Endothelial cell of umbilical vein (primary cell): ENCODE results near the gene NEMF. TPM values are rescaled to one million over a fixed set of nuclear protein-coding genes. Genes with fewer than 3 reads are reported as not detected.

Experiments used
- BruUV-seq: library from RNA; stranded (reverse); fragments of 400-500 nt; replicated peaks from 2 replicates; lab custom pipeline; 2021; lab: Mats Ljungman, UMichigan
- CTCF ChIA-PET: fragments of 300-600, 350-600 bp; sonication (Branson Sonifier 250); formaldehyde crosslinking; loops from one replicate; lab custom pipeline; 2021; ENCODE audit warnings: antibody characterized with exemption, inconsistent platforms; lab: Charles Lee
- POLR2A ChIA-PET: fragments of 300-600, 350-600 bp; sonication (Branson Sonifier 250); formaldehyde crosslinking; loops from one replicate; lab custom pipeline; 2021; ENCODE audit warnings: antibody characterized with exemption, inconsistent platforms; lab: Charles Lee
- DNase-seq: peaks from one replicate; pipeline ENCODE4 v3.0.0-alpha.2; 2011; ENCODE audit warnings: low read depth, low spot score
- FAIRE-seq: peaks from 2 replicates; lab custom pipeline; 2011; peaks lifted over from hg19 to GRCh38; lab: Jason Lieb, UNC
- H2AFZ ChIP-seq: 2 replicates; pipeline ENCODE4 v1.6.0; 2012; ENCODE audit warnings: low read depth, low read length, control low read depth, inconsistent platforms
- H3K27ac ChIP-seq: 2 replicates; pipeline ENCODE4 v1.5.1; 2011; ENCODE audit warnings: low read depth, mild to moderate bottlenecking, control low read depth, low read length, moderate library complexity; ENCODE audit not compliant: insufficient read depth
- H3K27me3 ChIP-seq, 2 experiments: 2 replicates each; pipeline versions ENCODE4 v1.6.0 to v1.6.1; 2011; ENCODE audit warnings: low read length in 2 of 2, mixed read lengths in 1 of 2; ENCODE audit not compliant: control insufficient read depth in 2 of 2, insufficient read depth in 2 of 2
- H3K36me3 ChIP-seq, 2 experiments: 2 replicates in 1 of 2; 3 replicates in 1 of 2; pipeline ENCODE4 v1.5.1; 2011; ENCODE audit warnings: low read length in 2 of 2, mild to moderate bottlenecking in 1 of 2, moderate library complexity in 1 of 2; ENCODE audit not compliant: control insufficient read depth in 2 of 2, insufficient read depth in 2 of 2; ENCODE audit errors: extremely low read depth in 1 of 2
- H3K4me1 ChIP-seq: 3 replicates; pipeline ENCODE4 v1.5.1; 2011; ENCODE audit warnings: mild to moderate bottlenecking, low read length; ENCODE audit not compliant: control insufficient read depth, insufficient read depth; ENCODE audit errors: extremely low read depth
- H3K4me2 ChIP-seq: 2 replicates; pipeline ENCODE4 v1.6.1; 2011; ENCODE audit warnings: low read length, control low read depth, mixed read lengths; ENCODE audit not compliant: insufficient read depth
- H3K4me3 ChIP-seq, 3 experiments: fragments of 200-600 bp in 1 of 3; sonication (generic), shearing (Covaris generic) in 1 of 3; replicated peaks in 1 of 3; 2 replicates each; pipeline ENCODE4 v1.5.1; 2011 to 2016; ENCODE audit warnings: control low read depth in 3 of 3, low read length in 3 of 3, mild to moderate bottlenecking in 2 of 3, inconsistent platforms in 1 of 3, low read depth in 1 of 3, moderate library complexity in 1 of 3; ENCODE audit not compliant: insufficient read depth in 1 of 3
- H3K79me2 ChIP-seq: 2 replicates; pipeline ENCODE4 v1.6.0; 2012; ENCODE audit warnings: low read length, inconsistent platforms; ENCODE audit not compliant: control insufficient read depth, insufficient read depth
- H3K9ac ChIP-seq: replicated peaks from 2 replicates; pipeline ENCODE3; 2011; ENCODE audit warnings: low read length, control low read depth; ENCODE audit not compliant: insufficient read depth; ENCODE audit errors: extremely low read depth
- H3K9me1 ChIP-seq: replicated peaks from 3 replicates; pipeline ENCODE4 v1.6.0; 2011; ENCODE audit warnings: mild to moderate bottlenecking, low read length; ENCODE audit not compliant: control insufficient read depth, insufficient read depth; ENCODE audit errors: extremely low read depth
- H3K9me3 ChIP-seq: replicated peaks from 2 replicates; pipeline ENCODE4 v1.5.1; 2012; ENCODE audit warnings: low read length, inconsistent platforms; ENCODE audit not compliant: control insufficient read depth, insufficient read depth
- H4K20me1 ChIP-seq: replicated peaks from 2 replicates; pipeline ENCODE3; 2011; ENCODE audit warnings: mild to moderate bottlenecking, low read length; ENCODE audit not compliant: control insufficient read depth, insufficient read depth; ENCODE audit errors: extremely low read depth
- GATA2 ChIP-seq: IDR thresholded peaks from 2 replicates; pipeline ENCODE4 v1.7.0; 2011; ENCODE audit warnings: low read depth, mild to moderate bottlenecking, moderate library complexity, mixed read lengths, low read length; ENCODE audit not compliant: insufficient read length, insufficient read depth
- MAX ChIP-seq: IDR thresholded peaks from 2 replicates; pipeline ENCODE4 v1.6.1; 2011; ENCODE audit not compliant: insufficient read depth, insufficient read length
- MYC ChIP-seq: IDR thresholded peaks from one replicate; pipeline ENCODE4 v1.6.1; 2011; ENCODE audit warnings: mild to moderate bottlenecking, low read depth, low read length
- POLR2AphosphoS5 ChIP-seq: IDR thresholded peaks from 2 replicates; pipeline ENCODE4 v1.6.1; 2012; ENCODE audit warnings: low read depth, mild to moderate bottlenecking, control low read depth, low read length, moderate library complexity; ENCODE audit not compliant: insufficient read depth
- dilution Hi-C: fragments of 300-500 bp; cut with MboI; formaldehyde crosslinking; loops from one replicate; pipeline ENCODE4 v1.15.0; 2019; ENCODE audit warnings: low sequenced_read_pairs; ENCODE audit not compliant: extremely low pct_ligation_motif_present
- intact Hi-C: fragments of 100-400 bp; cut with micrococcal nuclease; formaldehyde crosslinking; loops from one replicate; pipeline ENCODE4 v1.10.0; 2022
- polyA plus RNA-seq, 4 experiments: library from polyadenylated mRNA; depleted of rRNA in 3 of 4; stranded (reverse) in 3 of 4; unstranded in 1 of 4; fragments of >200 nt; gene quantifications; 2 replicates each; pipeline versions ENCODE4 v1.2.1 to v1.2.3, GENCODE V29; 2011 to 2012; ENCODE audit warnings: missing spikeins in 1 of 4
- total RNA-seq: library from RNA; stranded (reverse); gene quantifications from 2 replicates; pipeline ENCODE4 v1.2.3, GENCODE V29; 2021
- TF ChIP-seq, protein P1 (sequence below), 2 donors: IDR thresholded peaks; 1 replicate in 1 of 2; 2 replicates in 1 of 2; pipeline ENCODE4 v1.5.1; 2011; ENCODE audit warnings: low read length in 2 of 2, mild to moderate bottlenecking in 2 of 2, moderate library complexity in 2 of 2, control low read depth in 1 of 2, inconsistent platforms in 1 of 2, low read depth in 1 of 2; ENCODE audit not compliant: insufficient read depth in 1 of 2; ENCODE audit errors: extremely low read depth in 1 of 2

The NEMF gene
- total and polyA plus RNA-seq, 2 donors (not counting 3 experiments of a cell fraction or from before 2014, with no cell fraction given), result 12.2 to 71.4 TPM

DNA sequence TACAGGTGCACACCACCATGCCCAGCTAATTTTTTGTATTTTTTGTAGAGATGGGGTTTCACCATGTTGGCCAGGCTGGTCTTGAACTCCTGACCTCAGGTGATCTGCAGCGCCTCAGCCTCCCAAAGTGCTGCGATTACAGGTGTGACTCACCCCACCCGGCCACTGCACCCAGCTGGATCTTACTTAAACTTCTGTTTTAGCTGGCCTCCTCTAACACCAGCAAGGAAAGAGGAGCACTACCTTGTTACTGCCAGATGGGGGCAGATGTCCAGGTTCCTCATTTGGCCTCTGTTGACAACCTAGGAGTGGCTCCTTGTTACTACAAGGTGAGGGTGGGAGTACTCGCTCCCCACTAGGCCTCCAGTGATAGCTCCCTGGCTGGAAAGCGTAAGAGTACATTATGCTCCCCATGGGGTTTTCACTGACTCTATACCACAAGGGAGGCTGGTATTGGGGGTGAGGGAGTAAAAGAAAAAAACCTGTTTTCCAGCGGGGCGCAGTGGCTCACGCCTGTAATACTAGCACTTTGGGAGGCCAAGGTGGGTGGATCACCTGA, 27.1 kb upstream of the NEMF start:
- DNase-seq (peak; percentile 66), FAIRE-seq (peak; percentile 88)
- Histone ChIP-seq H3K9ac (no peak overlapping the region), H3K79me2 (no peaks in the 10 kb centered on the region), H3K36me3 (no peaks in the 10 kb centered on the region), H3K9me1 (no peaks in the 10 kb centered on the region), H3K4me2 (no peak overlapping the region), H3K27ac (no peak overlapping the region), H2AFZ (no peak overlapping the region), H3K4me1 (no peaks in the 10 kb centered on the region), H3K4me3 (no peak overlapping the region), H4K20me1 (no peaks in the 10 kb centered on the region), H3K27me3 (no peaks in the 10 kb centered on the region), H3K9me3 (no peaks in the 10 kb centered on the region)
- intact Hi-C loops (loop anchor here (1.0 kb wide), 2 partner anchors 182 to 226 kb away; no protein-coding TSS in a partner anchor), dilution Hi-C loops (no loop called here)
- CTCF ChIA-PET, result interaction anchor here (0.6 to 2.0 kb wide), 29 partner anchors 9 to 438 kb away, joined by 3 to 36 read pairs (median 5); partner anchors contain the start of genes NEMF and VCPKMT
- POLR2A ChIA-PET, result interaction anchor here (0.6 kb wide), 1 partner anchor 12 kb away, joined by 6 read pairs; no protein-coding TSS in a partner anchor
- BruUV-seq, result no TSS peak
- TF ChIP-seq, protein P1, sequence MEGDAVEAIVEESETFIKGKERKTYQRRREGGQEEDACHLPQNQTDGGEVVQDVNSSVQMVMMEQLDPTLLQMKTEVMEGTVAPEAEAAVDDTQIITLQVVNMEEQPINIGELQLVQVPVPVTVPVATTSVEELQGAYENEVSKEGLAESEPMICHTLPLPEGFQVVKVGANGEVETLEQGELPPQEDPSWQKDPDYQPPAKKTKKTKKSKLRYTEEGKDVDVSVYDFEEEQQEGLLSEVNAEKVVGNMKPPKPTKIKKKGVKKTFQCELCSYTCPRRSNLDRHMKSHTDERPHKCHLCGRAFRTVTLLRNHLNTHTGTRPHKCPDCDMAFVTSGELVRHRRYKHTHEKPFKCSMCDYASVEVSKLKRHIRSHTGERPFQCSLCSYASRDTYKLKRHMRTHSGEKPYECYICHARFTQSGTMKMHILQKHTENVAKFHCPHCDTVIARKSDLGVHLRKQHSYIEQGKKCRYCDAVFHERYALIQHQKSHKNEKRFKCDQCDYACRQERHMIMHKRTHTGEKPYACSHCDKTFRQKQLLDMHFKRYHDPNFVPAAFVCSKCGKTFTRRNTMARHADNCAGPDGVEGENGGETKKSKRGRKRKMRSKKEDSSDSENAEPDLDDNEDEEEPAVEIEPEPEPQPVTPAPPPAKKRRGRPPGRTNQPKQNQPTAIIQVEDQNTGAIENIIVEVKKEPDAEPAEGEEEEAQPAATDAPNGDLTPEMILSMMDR (IDR thresholded peaks at IDR 0.05; ENCODE audit: extremely low read depth in 1 of 2, insufficient read depth in 1 of 2, low read depth in 1 of 2, low read length in 2 of 2), result peak; percentile 72 to 73
- no peak for TF ChIP-seq MYC

DNA sequence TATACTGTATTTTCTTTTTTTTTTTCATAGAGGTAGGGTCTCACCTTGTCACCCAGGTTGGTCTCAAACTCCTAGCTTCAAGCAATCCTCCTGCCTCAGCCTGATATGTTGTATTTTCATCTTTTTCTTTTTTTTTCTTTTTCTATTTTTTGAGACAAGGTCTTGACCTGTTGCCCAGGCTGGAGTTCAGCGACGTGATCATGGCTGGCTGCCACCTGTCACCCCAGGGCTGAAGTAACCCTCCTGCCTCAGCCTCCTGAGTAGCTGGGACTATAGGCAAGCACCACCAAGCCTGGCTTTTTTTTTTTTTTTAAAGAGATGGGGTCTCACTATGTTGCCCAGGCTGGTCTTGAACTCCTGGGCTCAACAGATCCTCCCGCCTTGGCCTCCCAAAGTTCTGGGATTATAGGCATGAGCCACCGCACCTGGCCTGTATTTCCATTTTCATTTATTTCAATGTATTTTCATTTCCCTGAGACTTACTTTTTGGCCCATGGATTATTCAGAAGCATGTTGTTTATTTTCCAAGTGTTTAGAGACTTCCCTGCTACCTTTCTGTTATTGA, 24.1 kb upstream of the NEMF start:
- FAIRE-seq, result no peak

More for the DNA sequence above, 24.1 kb upstream of the NEMF start:
- intact Hi-C loops, result no loop called here
- Histone ChIP-seq H3K4me1 (no peaks in the 10 kb centered on the region), H2AFZ (no peak overlapping the region), H3K79me2 (no peaks in the 10 kb centered on the region), H3K4me3 (no peak overlapping the region), H3K36me3 (no peaks in the 10 kb centered on the region), H3K27me3 (no peaks in the 10 kb centered on the region), H3K27ac (no peak overlapping the region), H3K9me1 (no peaks in the 10 kb centered on the region), H3K9ac (no peak overlapping the region), H4K20me1 (no peaks in the 10 kb centered on the region), H3K4me2 (no peak overlapping the region), H3K9me3 (no peaks in the 10 kb centered on the region)
- CTCF ChIA-PET, result interaction anchor here (0.8 to 1.3 kb wide), 4 partner anchors 9 to 125 kb away, joined by 3 to 4 read pairs (median 3); partner anchors contain the start of gene NEMF
- POLR2A ChIA-PET, result no interaction called here
- TF ChIP-seq POLR2AphosphoS5 (no peak), MAX (no peak), MYC (no peak), GATA2 (no peak)
- dilution Hi-C loops, result no loop called here
- no TSS peak for BruUV-seq
- no peak for DNase-seq
